Measurements from ENCODE around the gene DNM1L. TPM values are rescaled to one million over a fixed set of nuclear protein-coding genes. Genes with fewer than 3 reads are reported as not detected.

Gene DNM1L
- total and polyA plus RNA-seq, 2 of the 4 experiments (the other 2 are of a cell fraction), result 44.8 to 70.1 TPM

DNA sequence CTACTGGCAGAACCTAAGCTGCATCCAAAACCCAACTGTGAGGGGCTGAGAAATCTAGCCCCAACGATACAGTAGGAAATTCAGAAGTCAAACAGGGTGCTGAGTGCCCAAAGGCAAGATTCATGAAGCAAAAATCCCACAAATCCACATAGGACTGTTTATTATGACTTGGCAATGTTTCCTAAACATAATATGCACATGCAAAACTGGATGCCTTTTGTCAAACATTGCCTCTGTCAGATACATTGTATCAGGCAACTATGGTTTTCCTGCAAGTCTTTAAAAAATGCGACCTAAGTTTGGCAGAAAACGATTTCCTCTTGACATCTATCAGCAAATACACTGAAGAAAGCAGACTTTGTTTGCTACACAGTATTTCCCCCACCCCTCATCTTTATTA, 103.9 kb downstream of the DNM1L start:
- Histone ChIP-seq H2BK120ac (ENCODE audit: low read depth, low read length) (no peak overlapping the region), H4K91ac (ENCODE audit: insufficient read depth, low read depth, low read length) (no peak overlapping the region), H3K14ac (replicated peaks; ENCODE audit: low read depth, low read length) (no peak overlapping the region), H2BK15ac (ENCODE audit: low read depth, low read length) (no peak overlapping the region), H3K9me3 (ENCODE audit: control insufficient read depth, insufficient read depth, low read length) (no peaks in the 10 kb centered on the region), H3K18ac (ENCODE audit: low read depth, low read length) (no peak overlapping the region), H3K27ac (ENCODE audit: insufficient read depth, low read length) (no peak overlapping the region), H3K23ac (ENCODE audit: low read depth, low read length) (no peak overlapping the region), H4K8ac (ENCODE audit: low read depth in 2 of 2, low read length in 2 of 2) (no peak overlapping the region), H2AFZ (replicated peaks; ENCODE audit: low read length, poor library complexity) (no peak overlapping the region), H3K36me3 (ENCODE audit: control insufficient read depth, insufficient read depth, low read length) (no peaks in the 10 kb centered on the region), H4K20me1 (ENCODE audit: insufficient read depth, low read length) (no peaks in the 10 kb centered on the region), H3K56ac (ENCODE audit: extremely low read depth, insufficient read depth, low read length) (no peak overlapping the region), H2BK5ac (ENCODE audit: low read depth, low read length, poor library complexity, severe bottlenecking) (no peak overlapping the region), H3K4me2 (ENCODE audit: low read depth, low read length) (no peak overlapping the region), H2AK5ac (ENCODE audit: low read depth, low read length) (no peak overlapping the region), H3K27me3 (ENCODE audit: control insufficient read depth, insufficient read depth, low read length) (no peaks in the 10 kb centered on the region), H3K79me1 (ENCODE audit: low read depth in 1 of 2, low read length in 2 of 2) (no peaks in the 10 kb centered on the region), H3K4me3 (ENCODE audit: insufficient read depth, low read depth, low read length) (no peak overlapping the region), H3K9me1 (ENCODE audit: insufficient read depth, low read length) (no peaks in the 10 kb centered on the region), H2AK9ac (replicated peaks; ENCODE audit: low read depth, low read length, poor library complexity) (no peak overlapping the region), H4K5ac (ENCODE audit: low read depth, low read length) (no peak overlapping the region), H3K9ac (ENCODE audit: low read depth, low read length) (no peak overlapping the region), H3K4me1 (ENCODE audit: control insufficient read depth, insufficient read depth, low read length) (no peaks in the 10 kb centered on the region), H2BK20ac (ENCODE audit: low read depth, low read length) (no peak overlapping the region), H3K4ac (ENCODE audit: low read depth, low read length) (no peak overlapping the region)
- no CpG with 5 or more reads among the region's 3 CpGs for WGBS, 2 experiments (ENCODE audit: extremely low coverage in 2 of 2, insufficient read length in 1 of 2)
- POLR2A ChIA-PET (ENCODE audit: unreplicated experiment), result no interaction called here
- in situ Hi-C loops (cut with MboI; ENCODE audit: low sequenced_read_pairs), result no loop called here
- no peak for DNase-seq
- intact Hi-C loops (cut with micrococcal nuclease), result no loop called here
- CTCF ChIA-PET, result no interaction called here
- no TSS peak for BruUV-seq (replicated peaks)
- TF ChIP-seq RFX5 (IDR thresholded peaks at IDR 0.05; ENCODE audit: low read depth, low read length), result no peak
- no peak for TF ChIP-seq CHD1 (IDR thresholded peaks at IDR 0.05; ENCODE audit: low read depth, low read length)
- TF ChIP-seq SMC3 (IDR thresholded peaks at IDR 0.05; ENCODE audit: low read depth, low read length), result no peak
- TF ChIP-seq RAD21 (IDR thresholded peaks at IDR 0.05; ENCODE audit: low read length), result no peak
- TF ChIP-seq, protein P1, sequence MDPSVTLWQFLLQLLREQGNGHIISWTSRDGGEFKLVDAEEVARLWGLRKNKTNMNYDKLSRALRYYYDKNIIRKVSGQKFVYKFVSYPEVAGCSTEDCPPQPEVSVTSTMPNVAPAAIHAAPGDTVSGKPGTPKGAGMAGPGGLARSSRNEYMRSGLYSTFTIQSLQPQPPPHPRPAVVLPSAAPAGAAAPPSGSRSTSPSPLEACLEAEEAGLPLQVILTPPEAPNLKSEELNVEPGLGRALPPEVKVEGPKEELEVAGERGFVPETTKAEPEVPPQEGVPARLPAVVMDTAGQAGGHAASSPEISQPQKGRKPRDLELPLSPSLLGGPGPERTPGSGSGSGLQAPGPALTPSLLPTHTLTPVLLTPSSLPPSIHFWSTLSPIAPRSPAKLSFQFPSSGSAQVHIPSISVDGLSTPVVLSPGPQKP (IDR thresholded peaks at IDR 0.05; ENCODE audit: borderline replicate concordance, low read depth, low read length), result no peak
- TF ChIP-seq, protein P2, sequence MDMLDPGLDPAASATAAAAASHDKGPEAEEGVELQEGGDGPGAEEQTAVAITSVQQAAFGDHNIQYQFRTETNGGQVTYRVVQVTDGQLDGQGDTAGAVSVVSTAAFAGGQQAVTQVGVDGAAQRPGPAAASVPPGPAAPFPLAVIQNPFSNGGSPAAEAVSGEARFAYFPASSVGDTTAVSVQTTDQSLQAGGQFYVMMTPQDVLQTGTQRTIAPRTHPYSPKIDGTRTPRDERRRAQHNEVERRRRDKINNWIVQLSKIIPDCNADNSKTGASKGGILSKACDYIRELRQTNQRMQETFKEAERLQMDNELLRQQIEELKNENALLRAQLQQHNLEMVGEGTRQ (IDR thresholded peaks at IDR 0.05; ENCODE audit: low read depth, low read length), result no peak
- TF ChIP-seq RCOR1 (IDR thresholded peaks at IDR 0.05; ENCODE audit: insufficient replicate concordance, low read length), result no peak
- TF ChIP-seq, protein P3, sequence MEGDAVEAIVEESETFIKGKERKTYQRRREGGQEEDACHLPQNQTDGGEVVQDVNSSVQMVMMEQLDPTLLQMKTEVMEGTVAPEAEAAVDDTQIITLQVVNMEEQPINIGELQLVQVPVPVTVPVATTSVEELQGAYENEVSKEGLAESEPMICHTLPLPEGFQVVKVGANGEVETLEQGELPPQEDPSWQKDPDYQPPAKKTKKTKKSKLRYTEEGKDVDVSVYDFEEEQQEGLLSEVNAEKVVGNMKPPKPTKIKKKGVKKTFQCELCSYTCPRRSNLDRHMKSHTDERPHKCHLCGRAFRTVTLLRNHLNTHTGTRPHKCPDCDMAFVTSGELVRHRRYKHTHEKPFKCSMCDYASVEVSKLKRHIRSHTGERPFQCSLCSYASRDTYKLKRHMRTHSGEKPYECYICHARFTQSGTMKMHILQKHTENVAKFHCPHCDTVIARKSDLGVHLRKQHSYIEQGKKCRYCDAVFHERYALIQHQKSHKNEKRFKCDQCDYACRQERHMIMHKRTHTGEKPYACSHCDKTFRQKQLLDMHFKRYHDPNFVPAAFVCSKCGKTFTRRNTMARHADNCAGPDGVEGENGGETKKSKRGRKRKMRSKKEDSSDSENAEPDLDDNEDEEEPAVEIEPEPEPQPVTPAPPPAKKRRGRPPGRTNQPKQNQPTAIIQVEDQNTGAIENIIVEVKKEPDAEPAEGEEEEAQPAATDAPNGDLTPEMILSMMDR (conservative IDR thresholded peaks at IDR 0.05; ENCODE audit: low read depth, low read length), result no peak
- no peak for TF ChIP-seq BHLHE40 (IDR thresholded peaks at IDR 0.05; ENCODE audit: low read depth, low read length)
- TF ChIP-seq POLR2A (IDR thresholded peaks at IDR 0.05; ENCODE audit: low read depth, low read length), result no peak
- TF ChIP-seq MAZ (IDR thresholded peaks at IDR 0.05; ENCODE audit: borderline replicate concordance, low read depth, low read length), result no peak
- no peak for TF ChIP-seq CEBPB (IDR thresholded peaks at IDR 0.05; ENCODE audit: low read depth, low read length)
- no peak for TF ChIP-seq MXI1 (IDR thresholded peaks at IDR 0.05; ENCODE audit: borderline replicate concordance, low read depth, low read length)
- no peak for TF ChIP-seq FOS (IDR thresholded peaks at IDR 0.05; ENCODE audit: low read depth, low read length)
- TF ChIP-seq NFE2L2 (IDR thresholded peaks at IDR 0.05; ENCODE audit: low read depth, low read length), result no peak
- TF ChIP-seq MAFK (IDR thresholded peaks at IDR 0.05; ENCODE audit: low read depth, low read length), result no peak
- ATAC-seq (ENCODE audit: low read depth), result no peak
- dilution Hi-C loops (cut with HindIII; ENCODE audit: low sequenced_read_pairs, unreplicated experiment), result no loop called here
